HepG2 (cell line): ENCODE measurements around the gene RAC3. TPM values are rescaled to one million over a fixed set of nuclear protein-coding genes. Genes with fewer than 3 reads are reported as not detected.

Experiments used
- CBX2 ChIP-seq, 2 experiments: fragments of 200-600 bp in 1 of 2; sonication (generic); formaldehyde crosslinking in 1 of 2; IDR thresholded peaks; 2 replicates each; pipeline versions ENCODE4 v1.7.0 to v1.8.1; 2018 to 2022; ENCODE audit warnings: low read depth in 2 of 2, low read length in 1 of 2, mild to moderate bottlenecking in 1 of 2, missing genetic modification reagents in 1 of 2
- CEBPB ChIP-seq: IDR thresholded peaks from 2 replicates; pipeline ENCODE4 v1.6.1; 2011; ENCODE audit warnings: low read depth, low read length, improper control_type of control experiment, borderline replicate concordance
- DNMT3B ChIP-seq: conservative IDR thresholded peaks from 2 replicates; pipeline ENCODE4 v1.6.1; 2016; ENCODE audit warnings: missing biosample characterization, control low read depth
- EHMT2 ChIP-seq: fragments of 200-600 bp; sonication (generic); IDR thresholded peaks from 2 replicates; pipeline ENCODE4 v1.7.0; 2017; ENCODE audit warnings: antibody characterized with exemption, low read depth, low read length, borderline replicate concordance
- HDAC6 ChIP-seq: fragments of 200-600 bp; sonication (generic); IDR thresholded peaks from 2 replicates; pipeline ENCODE4 v1.7.0; 2017; ENCODE audit warnings: mild to moderate bottlenecking, antibody characterized with exemption, low read length, low read depth
- HOXA7 ChIP-seq: sonication (generic); formaldehyde crosslinking; IDR thresholded peaks from 2 replicates; pipeline ENCODE4 v1.8.1; 2022; ENCODE audit warnings: mild to moderate bottlenecking, missing genetic modification reagents, moderate library complexity
- HOXD1 ChIP-seq: sonication (generic); formaldehyde crosslinking; IDR thresholded peaks from 2 replicates; pipeline ENCODE4 v1.5.0; 2020; ENCODE audit warnings: missing genetic modification reagents
- KDM4B ChIP-seq: sonication (generic); formaldehyde crosslinking; IDR thresholded peaks from 2 replicates; pipeline ENCODE4 v1.4.0; 2020; ENCODE audit warnings: missing genetic modification reagents
- MAF1 ChIP-seq: sonication (generic); formaldehyde crosslinking; IDR thresholded peaks from 2 replicates; pipeline ENCODE4 v1.5.0; 2020; ENCODE audit warnings: missing genetic modification reagents, borderline replicate concordance
- MTA3 ChIP-seq: sonication (generic); formaldehyde crosslinking; IDR thresholded peaks from 2 replicates; pipeline ENCODE4 v1.4.0; 2020; ENCODE audit warnings: missing genetic modification reagents
- RAD51 ChIP-seq: fragments of 450-650 bp; IDR thresholded peaks from 2 replicates; pipeline ENCODE4 v1.6.1; 2016; ENCODE audit warnings: borderline replicate concordance
- RFXANK ChIP-seq: IDR thresholded peaks from 2 replicates; pipeline ENCODE4 v1.6.1; 2016
- SCMH1 ChIP-seq: sonication (generic); formaldehyde crosslinking; IDR thresholded peaks from 2 replicates; pipeline ENCODE4 v1.9.0; 2021; ENCODE audit warnings: missing genetic modification reagents, mild to moderate bottlenecking, borderline replicate concordance
- ZNF263 ChIP-seq: sonication (generic); formaldehyde crosslinking; IDR thresholded peaks from 2 replicates; pipeline ENCODE4 v1.4.0; 2020; ENCODE audit warnings: missing genetic modification reagents
- ZNF33A ChIP-seq: sonication (generic); formaldehyde crosslinking; IDR thresholded peaks from 2 replicates; pipeline ENCODE4 v1.5.1; 2020; ENCODE audit warnings: missing genetic modification reagents, mild to moderate bottlenecking, moderate library complexity, borderline replicate concordance
- ZNF501 ChIP-seq: sonication (generic); formaldehyde crosslinking; IDR thresholded peaks from 2 replicates; pipeline ENCODE4 v1.5.1; 2020; ENCODE audit warnings: mild to moderate bottlenecking, moderate library complexity, missing genetic modification reagents
- ZNF788 ChIP-seq: sonication (generic); formaldehyde crosslinking; IDR thresholded peaks from 2 replicates; pipeline ENCODE4 v1.5.0; 2020; ENCODE audit warnings: mild to moderate bottlenecking, missing genetic modification reagents, borderline replicate concordance
- polyA plus RNA-seq, 8 experiments: library from polyadenylated mRNA; depleted of rRNA in 3 of 8; stranded (reverse) in 7 of 8; unstranded in 1 of 8; fragments of >200 nt; fragmentation: Illumina TruSeq in 4 of 8; extraction: Trizol in 4 of 8; gene quantifications; 2 replicates each; pipeline versions ENCODE4 v1.2.1 to v1.2.3, GENCODE V29; 2011 to 2016; ENCODE audit warnings: low read depth in 4 of 8, missing spikeins in 1 of 8, mixed read lengths in 1 of 8; ENCODE audit not compliant: insufficient read depth in 1 of 8
- total RNA-seq, 5 experiments: library from RNA; depleted of rRNA; stranded (reverse); fragments of >200 nt; fragmentation: Illumina TruSeq; extraction: Trizol; gene quantifications; 2 replicates each; pipeline ENCODE4 v1.2.3, GENCODE V29; 2016; ENCODE audit warnings: low read depth in 1 of 5
- TF ChIP-seq, protein P1 (sequence below), 2 experiments: fragments of 450-650 bp in 1 of 2; sonication (generic) in 1 of 2; formaldehyde crosslinking in 1 of 2; IDR thresholded peaks; 2 replicates each; pipeline versions ENCODE4 v1.6.1 to v1.8.0; 2016 to 2022; ENCODE audit warnings: antibody characterized with exemption in 1 of 2, mild to moderate bottlenecking in 1 of 2, missing genetic modification reagents in 1 of 2
- TF ChIP-seq, protein P2 (sequence below): sonication (generic); formaldehyde crosslinking; IDR thresholded peaks from 2 replicates; pipeline ENCODE4 v1.4.0; 2020; ENCODE audit warnings: missing genetic modification reagents
- TF ChIP-seq, protein P3 (sequence below): sonication (generic); formaldehyde crosslinking; IDR thresholded peaks from 2 replicates; pipeline ENCODE4 v1.5.0; 2020; ENCODE audit warnings: missing genetic modification reagents, mild to moderate bottlenecking, borderline replicate concordance

Gene RAC3
- total and polyA plus RNA-seq, 2 of the 13 experiments (the other 11 are each of a cell fraction or from before 2014, with no cell fraction given), result 10.5 to 21.3 TPM

DNA sequence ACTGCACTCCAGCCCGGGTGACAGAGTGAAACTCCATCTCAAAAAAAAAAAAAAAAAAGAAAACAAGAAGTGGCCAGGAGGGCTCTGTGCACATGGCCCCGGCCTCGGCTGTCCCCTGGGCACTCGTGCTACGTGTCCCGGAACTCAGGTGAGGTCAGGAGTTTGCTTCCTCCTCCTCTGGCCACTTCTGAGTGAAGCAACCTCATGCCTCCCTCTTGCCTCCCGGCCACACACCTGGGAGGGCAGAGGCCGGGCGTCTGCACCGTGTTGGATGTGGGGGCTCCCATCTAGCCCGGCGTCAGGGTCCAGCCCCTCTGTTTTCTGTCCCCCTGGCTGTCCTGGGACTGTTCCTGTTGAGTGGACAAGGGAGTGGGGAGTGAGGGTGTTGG lies 31.9 kb upstream of the RAC3 start (continued):
- TF ChIP-seq, protein P1, sequence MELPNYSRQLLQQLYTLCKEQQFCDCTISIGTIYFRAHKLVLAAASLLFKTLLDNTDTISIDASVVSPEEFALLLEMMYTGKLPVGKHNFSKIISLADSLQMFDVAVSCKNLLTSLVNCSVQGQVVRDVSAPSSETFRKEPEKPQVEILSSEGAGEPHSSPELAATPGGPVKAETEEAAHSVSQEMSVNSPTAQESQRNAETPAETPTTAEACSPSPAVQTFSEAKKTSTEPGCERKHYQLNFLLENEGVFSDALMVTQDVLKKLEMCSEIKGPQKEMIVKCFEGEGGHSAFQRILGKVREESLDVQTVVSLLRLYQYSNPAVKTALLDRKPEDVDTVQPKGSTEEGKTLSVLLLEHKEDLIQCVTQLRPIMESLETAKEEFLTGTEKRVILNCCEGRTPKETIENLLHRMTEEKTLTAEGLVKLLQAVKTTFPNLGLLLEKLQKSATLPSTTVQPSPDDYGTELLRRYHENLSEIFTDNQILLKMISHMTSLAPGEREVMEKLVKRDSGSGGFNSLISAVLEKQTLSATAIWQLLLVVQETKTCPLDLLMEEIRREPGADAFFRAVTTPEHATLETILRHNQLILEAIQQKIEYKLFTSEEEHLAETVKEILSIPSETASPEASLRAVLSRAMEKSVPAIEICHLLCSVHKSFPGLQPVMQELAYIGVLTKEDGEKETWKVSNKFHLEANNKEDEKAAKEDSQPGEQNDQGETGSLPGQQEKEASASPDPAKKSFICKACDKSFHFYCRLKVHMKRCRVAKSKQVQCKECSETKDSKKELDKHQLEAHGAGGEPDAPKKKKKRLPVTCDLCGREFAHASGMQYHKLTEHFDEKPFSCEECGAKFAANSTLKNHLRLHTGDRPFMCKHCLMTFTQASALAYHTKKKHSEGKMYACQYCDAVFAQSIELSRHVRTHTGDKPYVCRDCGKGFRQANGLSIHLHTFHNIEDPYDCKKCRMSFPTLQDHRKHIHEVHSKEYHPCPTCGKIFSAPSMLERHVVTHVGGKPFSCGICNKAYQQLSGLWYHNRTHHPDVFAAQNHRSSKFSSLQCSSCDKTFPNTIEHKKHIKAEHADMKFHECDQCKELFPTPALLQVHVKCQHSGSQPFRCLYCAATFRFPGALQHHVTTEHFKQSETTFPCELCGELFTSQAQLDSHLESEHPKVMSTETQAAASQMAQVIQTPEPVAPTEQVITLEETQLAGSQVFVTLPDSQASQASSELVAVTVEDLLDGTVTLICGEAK (IDR thresholded peaks at IDR 0.05), result no peak
- TF ChIP-seq, protein P1 (CRISPR knock-in tag; IDR thresholded peaks at IDR 0.05), result no peak; the same call in 1 of the 2 replicates
- TF ChIP-seq ZNF33A (CRISPR knock-in tag) (no peak), CBX2 (IDR thresholded peaks at IDR 0.05; ENCODE audit: low read depth, low read length) (no peak), CBX2 (CRISPR knock-in tag; IDR thresholded peaks at IDR 0.05; ENCODE audit: low read depth) (no peak), ZNF501 (CRISPR knock-in tag) (no peak), RAD51 (no peak), CEBPB (peak; percentile 64; the same call in 1 of the 2 replicates), SCMH1 (CRISPR knock-in tag) (no peak), DNMT3B (CRISPR knock-in tag) (no peak), HOXA7 (no peak), EHMT2 (no peak), MAF1 (CRISPR knock-in tag) (no peak), HDAC6 (no peak), KDM4B (CRISPR knock-in tag) (no peak), ZNF788 (CRISPR knock-in tag) (0 out of 2 replicates have a peak, but pooled peaks have one; percentile 64), HOXD1 (no peak), RFXANK (CRISPR knock-in tag) (no peak), MTA3 (CRISPR knock-in tag) (no peak), ZNF263 (peak; percentile 59)
- TF ChIP-seq, protein P2, sequence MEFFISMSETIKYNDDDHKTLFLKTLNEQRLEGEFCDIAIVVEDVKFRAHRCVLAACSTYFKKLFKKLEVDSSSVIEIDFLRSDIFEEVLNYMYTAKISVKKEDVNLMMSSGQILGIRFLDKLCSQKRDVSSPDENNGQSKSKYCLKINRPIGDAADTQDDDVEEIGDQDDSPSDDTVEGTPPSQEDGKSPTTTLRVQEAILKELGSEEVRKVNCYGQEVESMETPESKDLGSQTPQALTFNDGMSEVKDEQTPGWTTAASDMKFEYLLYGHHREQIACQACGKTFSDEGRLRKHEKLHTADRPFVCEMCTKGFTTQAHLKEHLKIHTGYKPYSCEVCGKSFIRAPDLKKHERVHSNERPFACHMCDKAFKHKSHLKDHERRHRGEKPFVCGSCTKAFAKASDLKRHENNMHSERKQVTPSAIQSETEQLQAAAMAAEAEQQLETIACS (CRISPR knock-in tag), result no peak
- TF ChIP-seq, protein P3, sequence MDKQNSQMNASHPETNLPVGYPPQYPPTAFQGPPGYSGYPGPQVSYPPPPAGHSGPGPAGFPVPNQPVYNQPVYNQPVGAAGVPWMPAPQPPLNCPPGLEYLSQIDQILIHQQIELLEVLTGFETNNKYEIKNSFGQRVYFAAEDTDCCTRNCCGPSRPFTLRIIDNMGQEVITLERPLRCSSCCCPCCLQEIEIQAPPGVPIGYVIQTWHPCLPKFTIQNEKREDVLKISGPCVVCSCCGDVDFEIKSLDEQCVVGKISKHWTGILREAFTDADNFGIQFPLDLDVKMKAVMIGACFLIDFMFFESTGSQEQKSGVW (CRISPR knock-in tag), result no peak
